Muscle of back (tissue), 13 donors: ENCODE data around the gene CEP97. TPM values are rescaled to one million over a fixed set of nuclear protein-coding genes. Genes with fewer than 3 reads are reported as not detected.
"Not testable (repeated sequence)": the region's sequence is repeated elsewhere in the genome, so short reads cannot be mapped to it uniquely, and the experiment has no call there.

ENCODE experiments used
- DNase-seq, 3 donors: peaks; one replicate each; pipeline versions ENCODE4 v3.0.0 to v3.0.0-alpha.2; 2013
- long read RNA-seq, 9 donors: transcript quantifications; one replicate each; lab custom pipeline, GENCODE V29; 2026
- polyA plus RNA-seq, 10 donors: library from polyadenylated mRNA; unstranded; fragments of 120-200 nt; gene quantifications; one replicate each; pipeline ENCODE4 v1.2.1, GENCODE V29; 2013; ENCODE audit not compliant: insufficient read length in 10 of 10

CEP97 gene
- 10 to 100 TPM in 9 of 10 donors, 1 to 10 TPM in 1; 8.8 to 16.1 (median 11.7) TPM for polyA plus RNA-seq
- long read RNA-seq, donor 1, full-length matches to known transcripts, result 1 of 1 reads
- long read RNA-seq, donor 1, partial matches to known transcripts, result 0 of 1 reads
- long read RNA-seq, donor 1, other reads (novel, unspliced or antisense), result 0 of 1 reads
- long read RNA-seq, donor 2, result 0 reads
- long read RNA-seq, donor 3, result 0 reads
- long read RNA-seq, donor 4, result 0 reads
- long read RNA-seq, donor 5, result 0 reads
- long read RNA-seq, donor 6, result 0 reads
- long read RNA-seq, donor 7, full-length matches to known transcripts, result 1 of 1 reads
- long read RNA-seq, donor 7, partial matches to known transcripts, result 0 of 1 reads
- long read RNA-seq, donor 7, other reads (novel, unspliced or antisense), result 0 of 1 reads
- long read RNA-seq, donor 8, result 0 reads
- long read RNA-seq, donor 9, result 0 reads

GRCh38 chr3:101724329-101725193, at the start of gene CEP97:
CEP97 (plus strand) TSS chr3:101724614; CDS start chr3:101724677, 63 bp downstream.
- DNase-seq, result peak; percentile 93 to 98 (median 94)

GRCh38 chr3:101675709-101676215, 48.7 kb upstream of the CEP97 start:
- DNase-seq, result no peak

GRCh38 chr3:101676216-101676764, 48.1 kb upstream of the CEP97 start:
- DNase-seq, result peak; percentile 95 to 98 (median 97)

- peak; percentile 100 for DNase-seq
These were observed 47.5 kb upstream of the CEP97 start, which contains the start of gene ZBTB11 for GRCh38 chr3:101676765-101677435. ZBTB11 (minus strand) TSS chr3:101677132; CDS start chr3:101676914, 218 bp downstream.

GRCh38 chr3:101677436-101678286, 46.8 kb upstream of the CEP97 start:
- DNase-seq, result peak in 1 of 3 donors; percentile 18

- not testable (repeated sequence) for DNase-seq
These were observed 45.6 kb upstream of the CEP97 start for GRCh38 chr3:101678837-101679236.

- no peak for DNase-seq
These were observed 43.9 kb upstream of the CEP97 start for GRCh38 chr3:101680466-101680865.

GRCh38 chr3:101685050-101685400, 39.4 kb upstream of the CEP97 start:
- DNase-seq, result no peak

GRCh38 chr3:101685870-101686307, 38.5 kb upstream of the CEP97 start:
- DNase-seq, result no peak

GRCh38 chr3:101687142-101687931, 37.1 kb upstream of the CEP97 start:
- peak in 2 of 3 donors; percentile 35 to 57 for DNase-seq

GRCh38 chr3:101689286-101689685, 35.1 kb upstream of the CEP97 start:
- DNase-seq, result no peak

GRCh38 chr3:101690972-101691371, 33.4 kb upstream of the CEP97 start:
- no peak for DNase-seq

- DNase-seq, result not testable (repeated sequence)
These were observed 32.4 kb upstream of the CEP97 start for GRCh38 chr3:101691685-101692671.

GRCh38 chr3:101693540-101693939, 30.9 kb upstream of the CEP97 start:
- DNase-seq, result not testable (repeated sequence)

- not testable (repeated sequence) for DNase-seq
These were observed 29.6 kb upstream of the CEP97 start for GRCh38 chr3:101694836-101695235.

GRCh38 chr3:101695779-101696372, 28.5 kb upstream of the CEP97 start:
- DNase-seq, result peak; percentile 56 to 70 (median 68)
